H1 (cell line): ENCODE results near the gene TMUB2. TPM values are rescaled to one million over a fixed set of nuclear protein-coding genes. Genes with fewer than 3 reads are reported as not detected.
A peak's percentile ranks its signal among the peaks of the same experiment; 100 is the strongest.

ENCODE experiments used
- GTF2F1 ChIP-seq: IDR thresholded peaks from 2 replicates; pipeline ENCODE4 v1.6.1; 2012; ENCODE audit warnings: low read depth, low read length, improper control_type of control experiment, borderline replicate concordance
- JUN ChIP-seq: IDR thresholded peaks from 2 replicates; pipeline ENCODE4 v1.6.1; 2011; ENCODE audit warnings: low read depth, mild to moderate bottlenecking, improper control_type of control experiment, low read length
- PHF8 ChIP-seq: fragments of 200-600 bp; sonication (generic); conservative IDR thresholded peaks from 2 replicates; pipeline ENCODE4 v1.7.1; 2012; ENCODE audit warnings: low read depth, mild to moderate bottlenecking, inconsistent platforms, low read length, moderate library complexity
- TAF1 ChIP-seq: IDR thresholded peaks from 2 replicates; pipeline ENCODE4 v1.6.1; 2011; ENCODE audit warnings: mild to moderate bottlenecking, low read depth, low read length
- polyA plus RNA-seq, 7 experiments: library from polyadenylated mRNA; depleted of rRNA in 3 of 7; stranded (reverse) in 5 of 7; unstranded in 2 of 7; fragments of >200 nt in 5 of 7; fragments of 200-250 nt in 2 of 7; gene quantifications; 1 replicate in 5 of 7; 2 replicates in 1 of 7; 4 replicates in 1 of 7; pipeline versions ENCODE4 v1.2.1 to v1.2.3, GENCODE V29; 2011 to 2013; ENCODE audit warnings: missing spikeins in 2 of 7, mixed read lengths in 2 of 7
- total RNA-seq: library from RNA; stranded (reverse); fragmentation: NEBNext Ultra II Directional; extraction: Animal tissue kit (Norgen Biotek cat#: 25700); gene quantifications from 2 replicates; pipeline ENCODE4 v1.2.1, GENCODE V29; 2021

Gene TMUB2
- total and polyA plus RNA-seq, 2 of the 8 experiments (the other 6 are each of a cell fraction or from before 2014, with no cell fraction given), result 18.5 to 30.5 TPM

- TF ChIP-seq TAF1 (0 out of 2 replicates have a peak, but pooled peaks have one; percentile 50), GTF2F1 (no peak), PHF8 (peak; percentile 66), JUN (no peak)
Observed at GRCh38 chr17:44200478-44201155, 13.8 kb downstream of the TMUB2 start (continued).
